NCI-H82 treated with DMSO at 0.1 percent for 48 hours (cell line): Measurements from ENCODE around the gene LRRC59.

ENCODE experiments used
- DNase-seq: peaks from one replicate; lab custom pipeline; 2025; ENCODE audit not compliant: unreplicated experiment; lab: John Stamatoyannopoulos, UW

LRRC59 gene

DNA sequence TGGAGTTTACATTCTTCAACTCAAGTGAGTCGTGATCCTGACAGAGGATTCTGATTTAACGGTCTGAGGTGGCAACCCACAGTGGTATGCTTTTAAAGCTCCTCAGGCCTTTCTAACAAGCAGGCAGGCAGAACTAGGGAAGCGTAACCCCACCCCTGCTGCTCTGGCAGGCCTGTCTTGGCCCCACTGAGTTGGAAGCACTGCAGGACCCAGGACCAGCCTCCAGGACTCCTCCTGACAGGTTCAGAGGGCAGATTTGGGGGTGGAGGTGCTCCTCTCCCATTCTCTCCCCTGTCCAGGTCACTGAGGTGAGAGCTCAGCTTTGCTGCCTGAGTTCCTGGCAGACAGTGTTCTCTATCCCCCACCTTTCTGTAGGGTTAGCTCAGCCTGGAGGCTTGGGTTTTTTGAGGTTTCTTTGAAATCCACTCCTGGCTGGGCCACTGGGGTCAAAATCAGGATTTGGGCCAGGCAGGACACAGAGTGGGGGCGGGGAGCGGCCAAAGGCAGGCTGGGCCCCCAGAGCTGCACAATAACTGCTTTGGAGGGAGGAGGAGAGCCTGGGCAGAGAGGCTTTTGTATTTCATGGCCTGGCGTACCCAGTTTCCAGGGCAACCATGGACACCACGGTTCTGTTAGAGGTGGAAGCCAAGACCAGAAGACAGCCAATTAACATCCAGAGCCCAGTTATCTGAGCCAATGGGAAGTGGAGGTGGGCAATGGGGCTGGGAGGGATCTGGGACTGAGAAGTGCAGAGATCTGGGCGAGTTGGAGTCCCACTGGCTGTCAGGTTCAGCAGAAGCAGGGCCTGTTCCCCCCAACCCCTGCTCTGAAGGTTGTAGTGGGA, 33.9 kb downstream of the LRRC59 start:
- DNase-seq: no peak

DNA sequence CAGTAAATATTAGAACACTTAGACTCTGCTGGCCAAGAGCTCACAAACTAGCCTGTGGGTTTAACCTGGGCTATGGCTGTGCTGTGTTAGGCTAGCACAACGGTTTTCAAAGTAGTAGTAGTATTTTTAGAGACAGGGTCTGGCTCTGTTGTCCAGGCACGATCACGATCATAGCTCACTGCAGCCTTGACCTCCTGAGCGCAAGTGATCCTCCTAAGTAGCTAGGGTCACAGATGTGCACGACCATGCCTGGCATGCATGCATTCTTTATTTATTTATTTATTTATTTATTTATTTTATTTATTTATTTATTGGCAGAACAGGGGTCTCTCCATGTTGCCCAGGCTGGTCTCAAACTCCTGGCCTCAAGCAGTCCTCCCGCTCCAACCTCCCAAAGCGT, 34.7 kb downstream of the LRRC59 start:
- DNase-seq: no peak

DNA sequence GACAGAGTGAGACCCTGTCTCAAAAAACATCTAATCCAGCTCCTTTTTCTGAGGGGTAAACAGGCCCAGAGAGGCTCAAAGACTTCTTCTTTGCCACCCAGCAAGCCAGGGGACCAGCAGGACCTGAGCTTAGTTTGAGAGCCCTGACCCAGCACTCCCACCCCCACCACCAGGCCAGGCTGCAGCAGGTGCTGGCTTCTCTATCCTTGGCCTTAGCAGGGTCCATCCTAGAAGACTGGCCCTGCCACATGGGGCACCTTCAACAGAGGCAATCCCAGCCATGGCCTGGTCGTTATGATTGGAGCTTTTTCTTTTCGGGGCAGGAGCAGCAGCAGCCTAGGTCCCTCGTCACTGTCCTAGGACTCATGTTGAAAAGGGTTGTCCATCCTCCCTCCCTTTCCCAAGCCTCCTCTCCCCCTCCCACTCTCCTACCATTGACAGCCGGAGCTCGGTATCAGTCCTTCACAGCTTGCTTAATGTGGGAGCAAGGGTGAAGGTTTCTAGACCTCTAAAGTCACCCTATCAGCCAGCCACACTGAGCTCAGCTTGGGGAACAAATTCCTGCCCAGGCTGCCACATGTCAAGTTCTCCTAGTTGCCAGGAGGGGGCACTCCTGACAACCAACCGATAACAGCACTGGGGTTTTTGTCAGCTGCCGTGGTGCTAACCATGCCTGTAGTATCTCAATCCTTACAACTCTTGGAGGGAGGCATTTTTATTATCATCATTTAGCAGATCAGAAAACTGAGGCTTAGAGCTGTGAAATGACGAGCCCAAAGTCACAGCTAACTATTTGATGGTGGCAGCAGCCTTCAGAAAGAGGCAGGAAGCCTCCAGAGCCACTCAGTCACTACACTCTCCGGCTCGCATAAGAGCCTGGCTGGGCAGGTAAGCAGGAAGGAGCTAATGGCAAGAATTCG, 35.5 kb downstream of the LRRC59 start:
- peak; percentile 18 for DNase-seq

DNA sequence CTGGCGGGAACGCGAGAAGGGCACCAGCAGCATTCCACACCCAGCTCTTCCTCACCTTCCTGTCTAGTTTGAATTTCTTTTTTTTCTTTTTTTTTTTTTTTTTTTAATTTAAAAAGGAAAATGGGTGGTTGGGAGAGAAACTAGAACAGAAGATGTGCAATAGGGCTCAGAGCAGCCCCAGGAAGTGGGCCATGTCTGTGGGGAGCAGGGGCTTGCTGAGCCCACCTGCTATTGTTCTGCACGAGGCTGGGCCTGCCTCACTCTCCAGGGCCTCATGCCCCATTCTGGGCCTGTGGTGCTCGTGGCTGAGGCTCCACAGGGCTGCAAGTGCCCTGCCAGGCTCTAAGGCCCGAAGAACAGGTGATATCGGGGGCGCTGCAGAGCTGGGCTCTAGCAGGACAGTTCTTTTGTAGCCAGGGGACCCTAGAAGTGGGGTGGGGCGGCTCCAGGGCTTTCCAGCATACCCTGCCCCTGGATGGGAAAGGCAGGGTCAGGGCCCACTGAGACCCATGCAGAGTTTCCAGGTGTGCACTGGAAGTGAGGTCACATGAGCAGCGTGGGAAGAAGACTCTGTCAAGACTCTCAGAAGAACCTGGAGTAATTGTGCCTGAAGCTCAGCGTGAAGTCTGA, 36.7 kb downstream of the LRRC59 start:
- no peak for DNase-seq

DNA sequence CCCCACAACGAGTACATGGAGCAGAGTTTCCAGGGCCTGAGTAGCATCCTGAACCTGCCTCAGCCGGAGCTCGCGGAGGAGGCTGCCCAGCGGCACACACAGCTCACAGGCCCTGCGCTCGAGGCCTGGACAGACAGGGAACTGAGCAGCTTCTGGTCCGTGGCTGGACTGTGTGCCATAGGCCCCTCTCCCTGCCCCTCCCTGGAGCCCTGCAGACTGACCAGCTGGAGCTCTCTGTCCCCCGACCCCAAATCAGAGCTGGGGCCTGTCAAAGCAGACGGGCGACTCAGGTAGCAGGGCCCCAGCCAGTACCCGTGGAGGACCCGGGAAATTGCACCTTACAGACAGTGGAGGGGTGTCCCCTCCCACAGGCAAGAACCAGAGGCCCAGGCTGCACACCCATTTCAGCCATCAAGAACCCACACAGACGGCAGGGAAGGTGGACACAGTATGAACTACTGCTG, 37.3 kb downstream of the LRRC59 start:
- no peak for DNase-seq

DNA sequence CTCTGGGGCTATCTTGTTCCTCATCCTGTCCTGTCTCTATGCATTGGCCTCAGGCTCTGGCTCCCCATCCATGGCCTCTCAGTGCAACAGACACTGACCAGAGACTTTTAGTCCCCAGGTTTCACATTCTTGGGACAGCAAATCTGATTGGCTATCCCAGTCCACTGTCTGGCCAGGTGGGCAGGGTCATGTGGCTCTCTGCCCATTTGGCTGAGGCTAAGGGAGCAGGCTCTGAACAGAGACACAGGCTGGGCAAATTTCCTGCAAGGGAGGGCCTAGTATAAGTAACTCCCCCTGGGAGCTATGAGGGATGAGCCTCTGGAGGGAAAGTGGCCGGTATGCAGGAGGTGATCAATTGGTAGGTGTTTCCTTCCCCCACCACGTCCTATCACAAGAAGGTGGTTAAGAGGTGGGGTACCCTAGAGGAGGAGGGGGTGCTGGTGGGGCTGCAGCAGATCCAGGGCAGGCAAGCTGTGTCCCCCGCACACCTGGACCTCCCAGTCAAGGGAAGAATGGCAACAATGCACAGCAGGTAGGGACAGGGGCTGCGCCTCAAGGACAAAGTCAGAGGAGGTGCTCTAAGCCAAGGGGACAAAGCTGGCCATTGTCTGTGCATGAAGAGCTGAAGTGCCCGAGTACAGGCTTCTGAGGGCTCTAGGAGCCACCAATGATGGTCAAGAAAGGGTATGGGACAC, 38.2 kb downstream of the LRRC59 start:
- DNase-seq: no peak

- DNase-seq: no peak
Observed at GRCh38 chr17:50358177-50358576, 39.1 kb downstream of the LRRC59 start.

- DNase-seq: no peak
Observed at GRCh38 chr17:50356892-50357510, 40.3 kb downstream of the LRRC59 start.

- DNase-seq: no peak
Observed at GRCh38 chr17:50356418-50356817, 40.9 kb downstream of the LRRC59 start.

DNA sequence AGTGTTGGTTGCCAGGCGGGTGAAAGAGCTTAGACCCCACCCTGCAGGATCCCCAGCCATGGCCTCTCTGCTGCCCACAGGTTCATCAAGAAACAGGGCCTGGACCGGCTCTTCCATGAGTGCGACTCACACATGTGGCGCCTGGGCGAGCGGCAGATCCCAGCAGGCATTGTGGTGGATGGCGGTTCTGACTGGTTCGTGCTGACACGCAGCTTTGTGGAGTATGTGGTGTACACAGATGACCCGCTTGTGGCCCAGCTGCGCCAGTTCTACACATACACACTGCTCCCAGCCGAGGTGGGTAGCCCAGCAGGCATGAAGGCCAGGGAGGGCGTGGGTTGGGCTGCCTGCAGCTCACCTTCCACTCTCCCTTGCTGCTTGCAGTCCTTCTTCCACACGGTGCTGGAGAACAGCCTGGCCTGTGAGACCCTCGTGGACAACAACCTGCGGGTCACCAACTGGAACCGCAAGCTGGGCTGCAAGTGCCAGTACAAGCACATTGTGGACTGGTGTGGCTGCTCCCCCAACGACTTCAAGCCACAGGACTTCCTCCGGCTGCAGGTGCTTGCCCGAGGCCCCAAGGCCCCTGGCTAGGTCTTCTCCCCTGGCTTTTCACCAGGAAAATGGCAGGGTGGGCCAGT, 41.5 kb downstream of the LRRC59 start:
- no peak for DNase-seq

- DNase-seq: no peak
Observed at GRCh38 chr17:50355336-50355700, 42.0 kb downstream of the LRRC59 start.

DNA sequence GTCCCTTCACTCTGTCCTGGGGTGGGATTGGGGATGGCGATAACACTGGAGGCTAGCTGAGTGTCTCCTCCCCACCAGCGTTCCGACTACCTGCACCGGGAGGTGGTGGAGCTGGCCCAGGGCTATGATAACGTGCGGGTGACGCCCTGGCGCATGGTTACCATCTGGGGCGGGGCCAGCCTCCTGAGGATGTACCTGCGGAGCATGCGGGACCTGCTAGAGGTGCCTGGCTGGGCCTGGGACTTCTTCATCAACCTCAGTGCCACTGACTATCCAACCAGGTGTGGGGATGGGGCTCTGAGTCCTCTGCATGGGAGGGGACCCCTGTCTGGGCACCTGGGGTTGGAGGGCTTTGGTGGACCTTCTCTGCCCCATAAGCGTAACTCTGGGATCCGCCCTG, 42.5 kb downstream of the LRRC59 start:
- DNase-seq: no peak

GRCh38 chr17:50354198-50354597, 43.1 kb downstream of the LRRC59 start:
- DNase-seq: no peak

GRCh38 chr17:50353600-50354195, 43.6 kb downstream of the LRRC59 start:
- DNase-seq: no peak

DNA sequence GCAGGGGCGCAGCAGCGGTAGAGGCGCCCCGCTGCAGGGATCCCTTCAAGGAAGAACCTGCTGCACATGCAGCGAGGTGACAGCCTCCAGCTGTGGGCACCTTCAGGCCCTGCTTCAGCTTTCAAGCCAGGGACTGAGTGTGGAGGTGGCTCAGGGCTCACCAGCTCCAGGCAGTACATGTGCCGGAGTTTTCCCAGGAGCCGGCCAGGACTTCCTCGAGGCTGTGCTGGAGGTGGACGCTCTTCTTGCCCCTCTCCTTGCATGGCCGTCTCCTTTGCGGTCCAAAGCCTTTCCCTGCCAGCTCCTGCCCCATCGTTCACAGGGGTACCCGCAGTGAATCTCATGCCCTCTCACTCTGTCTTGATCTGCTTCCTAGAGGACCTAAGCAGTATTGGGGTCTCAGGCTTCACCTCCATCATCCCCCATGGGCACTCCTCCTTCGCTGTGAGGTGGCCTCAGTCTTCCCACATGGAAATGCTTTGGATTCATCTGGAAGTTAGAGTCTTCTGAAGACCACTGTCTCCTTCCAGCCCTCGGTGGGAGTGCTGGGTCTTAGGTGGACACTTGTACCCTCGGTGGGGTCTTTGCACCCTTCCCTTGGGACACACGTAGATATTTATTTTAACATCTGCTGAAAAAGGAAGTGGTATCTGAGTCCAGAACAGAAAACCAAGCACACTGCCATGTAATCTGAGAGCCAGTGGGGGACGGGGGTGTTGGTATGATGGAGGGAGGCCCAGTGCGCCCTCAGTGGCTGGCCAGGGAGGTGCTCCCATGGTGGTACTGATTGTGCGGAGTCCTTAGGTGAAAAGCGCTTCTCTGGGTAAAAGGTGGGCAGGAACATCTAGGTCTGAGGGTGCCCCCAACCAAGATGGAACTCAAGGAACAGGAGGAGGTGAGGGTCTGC, 44.4 kb downstream of the LRRC59 start:
- no peak for DNase-seq

DNA sequence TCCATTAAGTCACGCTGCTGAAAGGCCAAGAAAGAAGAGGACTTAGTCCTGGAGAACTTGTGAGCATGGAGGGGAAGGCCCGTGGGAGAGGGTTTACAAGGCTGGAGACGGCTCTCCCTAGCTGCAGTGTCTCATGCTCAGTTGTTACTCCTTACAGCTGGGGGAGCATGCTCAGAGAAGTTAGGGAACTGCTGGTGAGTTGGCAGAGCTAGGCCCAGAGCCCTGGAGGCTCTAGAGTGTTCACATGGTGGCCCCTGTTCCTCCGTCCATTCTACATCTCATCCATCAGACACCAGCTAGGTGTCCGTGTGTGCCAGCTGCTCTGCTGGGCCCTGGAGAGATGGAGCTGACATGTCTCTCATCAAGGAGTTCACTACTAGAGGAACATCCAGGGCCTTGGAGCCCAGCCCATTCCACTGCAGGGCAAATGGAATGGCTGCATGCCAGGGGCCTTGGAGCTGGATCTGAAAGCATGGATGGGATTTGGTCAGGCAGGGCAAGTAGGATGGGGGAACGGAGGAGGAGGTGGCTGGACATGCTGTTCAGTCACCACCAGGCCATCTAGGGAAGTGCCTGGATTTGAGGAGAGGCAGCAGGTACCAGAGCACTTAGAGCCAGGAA, 45.1 kb downstream of the LRRC59 start:
- no peak for DNase-seq

DNA sequence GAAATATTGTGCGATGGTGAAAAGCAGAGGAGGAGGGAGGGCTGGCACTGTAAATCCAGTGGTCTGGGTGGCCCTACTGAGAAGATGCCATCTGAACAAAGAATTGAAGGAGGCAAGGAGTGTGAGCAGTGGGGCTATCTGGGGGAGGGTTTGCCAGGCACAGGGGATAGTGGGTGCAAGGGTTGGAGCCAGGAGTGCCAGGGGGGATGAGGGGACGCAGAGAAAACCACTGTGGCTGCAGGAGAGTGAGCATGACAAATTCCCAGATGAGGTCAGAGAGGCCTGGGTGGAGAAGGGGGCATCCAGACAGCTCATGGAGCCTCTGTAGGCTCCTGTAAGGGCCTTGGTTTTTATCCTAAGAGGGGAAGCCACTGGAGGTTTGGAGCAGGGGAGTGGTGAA, 46.6 kb downstream of the LRRC59 start:
- no peak for DNase-seq

DNA sequence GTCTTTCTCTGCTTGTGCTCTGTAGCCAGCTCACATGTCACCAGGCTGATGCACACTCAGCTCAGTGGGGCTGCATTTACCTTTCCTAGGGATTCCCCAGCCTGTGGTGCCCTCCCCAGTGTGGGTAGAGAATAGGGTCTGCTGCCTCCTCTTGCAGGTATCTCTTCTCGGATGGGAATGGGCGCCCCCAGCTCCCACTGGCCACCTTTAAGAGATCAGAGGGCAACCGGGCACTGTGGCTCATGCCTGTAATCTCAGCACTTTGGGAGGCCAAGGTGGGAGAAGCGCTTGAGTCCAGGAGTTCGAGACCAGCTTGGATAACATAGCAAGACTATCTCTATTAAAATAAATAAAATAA, 48.1 kb downstream of the LRRC59 start:
- no peak for DNase-seq
